ENCODE measurements around the gene DPY19L1.

- no peak for TF ChIP-seq POLR2A (IDR thresholded peaks at IDR 0.05)
- no peak for TF ChIP-seq CTCF (IDR thresholded peaks at IDR 0.05)
Observed at GRCh38 chr7:35032166-35032565, 5.1 kb downstream of the DPY19L1 start.

All from Peyer's patch (tissue), 4 donors.